ENCODE measurements around the gene SARM1. TPM values are rescaled to one million over a fixed set of nuclear protein-coding genes. Genes with fewer than 3 reads are reported as not detected.

SARM1 gene
- total and polyA plus RNA-seq, 9 of the 15 experiments (the other 6 are each of a cell fraction or from before 2014, with no cell fraction given) = 0.04 to 0.55 (median 0.11) TPM; not detected in 2

DNA sequence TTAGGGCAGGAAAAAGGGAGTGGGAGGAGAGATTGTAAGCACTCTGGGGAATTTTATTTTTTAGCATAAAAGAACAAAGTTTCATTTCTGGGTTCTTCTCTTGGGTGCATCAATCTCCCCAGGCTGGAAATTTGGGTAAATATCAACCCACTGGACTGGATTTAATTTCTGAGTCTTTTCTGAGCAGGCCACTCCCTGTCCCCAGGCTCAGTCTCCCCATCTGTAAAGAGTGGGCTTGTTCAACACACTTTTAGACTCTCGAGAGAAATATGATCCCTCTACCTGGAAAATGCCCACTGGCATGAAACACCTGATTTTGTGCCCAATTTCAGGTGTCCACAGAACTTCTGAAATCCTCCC, 770 bp upstream of the SARM1 start:
- Histone ChIP-seq H3K9me3 (replicated peaks; ENCODE audit: control insufficient read depth, insufficient read depth, low read depth, low read length) (no peaks in the 10 kb centered on the region), H3K9me1 (ENCODE audit: control insufficient read depth, insufficient read depth, low read length) (peaks cover 5% of the 10 kb centered on the region), H3K27ac (ENCODE audit: extremely low read depth, low read depth, low read length) (no peak overlapping the region), H3K4me2 (ENCODE audit: insufficient read depth, low read length) (peak overlapping the region; percentile 4; the same call in 1 of the 2 replicates), H3K9ac (ENCODE audit: insufficient read depth in 1 of 2, low read depth in 2 of 2, low read length in 2 of 2) (no peak overlapping the region), H2AFZ (ENCODE audit: low read depth, low read length) (no peak overlapping the region), H3K4me3 (no peak overlapping the region; the same call in 1 of the 2 replicates), H3K4me1 (replicated peaks in 1 of 2; ENCODE audit: control insufficient read depth in 2 of 2, insufficient read depth in 2 of 2, low read length in 2 of 2) (peaks cover 16 to 38% of the 10 kb centered on the region in 2 experiments), H3K36me3 (ENCODE audit: control insufficient read depth, insufficient read depth, low read length) (no peaks in the 10 kb centered on the region), H3K79me2 (ENCODE audit: control insufficient read depth, insufficient read depth, low read length) (no peaks in the 10 kb centered on the region), H4K20me1 (replicated peaks; ENCODE audit: control insufficient read depth, insufficient read depth, low read length) (peaks cover 14% of the 10 kb centered on the region), H3K27me3 (ENCODE audit: control insufficient read depth in 2 of 2, insufficient read depth in 2 of 2, low read length in 2 of 2) (peaks cover 0 to 4% of the 10 kb centered on the region in 2 experiments; a peak in 1 of 5 replicates)
- no TSS peak for BruUV-seq (replicated peaks)
- ChIA-PET POLR2A (interaction anchor here (0.5 to 1.3 kb wide), 6 partner anchors 9 to 411 kb away, joined by 3 to 6 read pairs (median 4); partner anchors contain the start of gene TNFAIP1), CTCF (ENCODE audit: low intra/inter-chr PET ratio) (no interaction called here)
- no peak for FAIRE-seq
- in situ Hi-C loops (cut with MboI) = no loop called here
- no peak for DNase-seq (ENCODE audit: extremely low read depth in 1 of 4, low spot score in 3 of 4)
- intact Hi-C loops (cut with micrococcal nuclease) = no loop called here
- WGBS (ENCODE audit: insufficient coverage, low coverage, missing lambda C conversion rate) = 31% methylated on average over 1 of the region's 1 CpG
- ATAC-seq = no peak
- TF ChIP-seq CGGBP1 (CRISPR knock-in tag; IDR thresholded peaks at IDR 0.05) (no peak), ZBTB34 (CRISPR knock-in tag; IDR thresholded peaks at IDR 0.05) (no peak), ATF2 (CRISPR knock-in tag; IDR thresholded peaks at IDR 0.05) (no peak), PRPF4 (IDR thresholded peaks at IDR 0.05; ENCODE audit: insufficient read depth, low read depth, low read length, poor library complexity, severe bottlenecking) (no peak), ZNF140 (CRISPR knock-in tag; IDR thresholded peaks at IDR 0.05) (no peak), CBFA2T3 (IDR thresholded peaks at IDR 0.05) (no peak), PML (IDR thresholded peaks at IDR 0.05; ENCODE audit: low read length) (no peak), SFPQ (IDR thresholded peaks at IDR 0.05; ENCODE audit: low read depth, low read length) (no peak), CTBP1 (IDR thresholded peaks at IDR 0.05; ENCODE audit: borderline replicate concordance) (no peak)
- TF ChIP-seq, protein P1, sequence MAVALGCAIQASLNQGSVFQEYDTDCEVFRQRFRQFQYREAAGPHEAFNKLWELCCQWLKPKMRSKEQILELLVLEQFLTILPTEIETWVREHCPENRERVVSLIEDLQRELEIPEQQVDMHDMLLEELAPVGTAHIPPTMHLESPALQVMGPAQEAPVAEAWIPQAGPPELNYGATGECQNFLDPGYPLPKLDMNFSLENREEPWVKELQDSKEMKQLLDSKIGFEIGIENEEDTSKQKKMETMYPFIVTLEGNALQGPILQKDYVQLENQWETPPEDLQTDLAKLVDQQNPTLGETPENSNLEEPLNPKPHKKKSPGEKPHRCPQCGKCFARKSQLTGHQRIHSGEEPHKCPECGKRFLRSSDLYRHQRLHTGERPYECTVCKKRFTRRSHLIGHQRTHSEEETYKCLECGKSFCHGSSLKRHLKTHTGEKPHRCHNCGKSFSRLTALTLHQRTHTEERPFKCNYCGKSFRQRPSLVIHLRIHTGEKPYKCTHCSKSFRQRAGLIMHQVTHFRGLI (CRISPR knock-in tag; IDR thresholded peaks at IDR 0.05) = no peak
- TF ChIP-seq, protein P2, sequence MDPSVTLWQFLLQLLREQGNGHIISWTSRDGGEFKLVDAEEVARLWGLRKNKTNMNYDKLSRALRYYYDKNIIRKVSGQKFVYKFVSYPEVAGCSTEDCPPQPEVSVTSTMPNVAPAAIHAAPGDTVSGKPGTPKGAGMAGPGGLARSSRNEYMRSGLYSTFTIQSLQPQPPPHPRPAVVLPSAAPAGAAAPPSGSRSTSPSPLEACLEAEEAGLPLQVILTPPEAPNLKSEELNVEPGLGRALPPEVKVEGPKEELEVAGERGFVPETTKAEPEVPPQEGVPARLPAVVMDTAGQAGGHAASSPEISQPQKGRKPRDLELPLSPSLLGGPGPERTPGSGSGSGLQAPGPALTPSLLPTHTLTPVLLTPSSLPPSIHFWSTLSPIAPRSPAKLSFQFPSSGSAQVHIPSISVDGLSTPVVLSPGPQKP (CRISPR knock-in tag; IDR thresholded peaks at IDR 0.05) = no peak

Data from K562 (cell line).